ENCODE measurements around the gene GGPS1. TPM values are rescaled to one million over a fixed set of nuclear protein-coding genes. Genes with fewer than 3 reads are reported as not detected.
A peak's percentile ranks its signal among the peaks of the same experiment; 100 is the strongest.

Gene GGPS1
- total RNA-seq, 4 donors from 2014 or later = 6.0 to 17.0 (median 14.1) TPM

DNA sequence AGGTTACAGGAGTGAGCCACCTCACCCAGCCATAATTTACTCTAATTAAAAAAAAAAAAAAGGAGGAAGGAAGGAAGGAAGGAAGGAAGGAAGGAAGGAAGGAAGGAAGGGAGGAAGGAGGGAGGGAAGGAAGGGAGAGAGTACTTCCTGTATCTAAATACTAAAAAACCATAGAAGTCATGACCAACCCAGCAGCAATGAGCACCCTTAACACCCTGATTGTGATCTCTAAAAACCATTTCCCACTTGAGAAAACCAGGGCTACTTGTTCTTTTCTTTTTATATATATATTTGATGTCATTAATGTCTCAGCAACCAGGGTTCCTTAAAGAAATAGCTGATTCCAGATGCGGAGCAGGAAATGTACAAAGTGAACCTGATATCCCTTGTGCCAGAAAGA is 31.6 kb upstream of the GGPS1 start:
- Histone ChIP-seq H3K4me1 (peaks cover 3 to 56% (median 5%) of the 10 kb centered on the region in 3 donors), H3K4me3 (no peak overlapping the region), H3K27me3 (no peaks in the 10 kb centered on the region), H3K36me3 (no peaks in the 10 kb centered on the region), H3K27ac (no peak overlapping the region), H3K9me3 (no peaks in the 10 kb centered on the region)
- WGBS, 2 donors = 95 to 100% methylated on average over 1 of the region's 1 CpG
- intact Hi-C loops (cut with DNase I) = no loop called here
- TF ChIP-seq POLR2A (IDR thresholded peaks at IDR 0.05) (no peak), CTCF (IDR thresholded peaks at IDR 0.05) (no peak)
- no peak for DNase-seq

DNA sequence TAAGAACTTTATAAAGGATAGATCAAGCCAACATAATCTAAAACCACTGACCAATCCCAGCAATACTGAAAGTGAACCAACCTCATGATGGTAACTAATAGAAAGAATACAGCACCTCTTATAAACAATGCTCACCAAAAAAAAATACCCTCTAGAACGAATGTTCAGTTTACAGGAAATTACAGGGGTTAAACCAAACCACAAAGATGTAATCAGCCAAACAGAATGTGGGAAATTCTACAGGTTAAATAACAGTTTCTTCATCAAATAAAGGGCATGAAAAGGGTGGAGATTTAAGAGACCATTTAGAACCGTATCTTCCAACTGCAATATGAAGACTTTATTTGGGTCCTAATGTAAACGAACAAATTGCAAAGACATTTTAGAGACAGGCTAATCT is 30.8 kb upstream of the GGPS1 start:
- Histone ChIP-seq H3K27me3 (no peaks in the 10 kb centered on the region), H3K27ac (peak overlapping the region in 1 of 4 donors; percentile 11), H3K4me3 (no peak overlapping the region), H3K4me1 (peaks cover 3 to 52% (median 5%) of the 10 kb centered on the region in 3 donors), H3K36me3 (no peaks in the 10 kb centered on the region), H3K9me3 (no peaks in the 10 kb centered on the region)
- DNase-seq = no peak
- TF ChIP-seq POLR2A (IDR thresholded peaks at IDR 0.05) = no peak
- no peak for TF ChIP-seq CTCF (IDR thresholded peaks at IDR 0.05)
- 41 to 49% methylated on average over 3 of the region's 3 CpGs for WGBS, 2 donors
- intact Hi-C loops (cut with DNase I) = no loop called here

- no peaks in the 10 kb centered on the region for H3K36me3 ChIP-seq
- no peak for TF ChIP-seq POLR2A (IDR thresholded peaks at IDR 0.05)
- TF ChIP-seq CTCF (IDR thresholded peaks at IDR 0.05) = no peak
- 32 to 38% methylated on average over 2 of the region's 2 CpGs for WGBS, 2 donors
- peaks cover 3 to 51% (median 5%) of the 10 kb centered on the region in 3 donors for H3K4me1 ChIP-seq
- intact Hi-C loops (cut with DNase I) = no loop called here
- no peak overlapping the region for H3K27ac ChIP-seq
- no peaks in the 10 kb centered on the region for H3K9me3 ChIP-seq
- H3K4me3 ChIP-seq = no peak overlapping the region
- no peak for DNase-seq
- no peaks in the 10 kb centered on the region for H3K27me3 ChIP-seq
Observed at GRCh38 chr1:235298758-235299157, 29.6 kb upstream of the GGPS1 start.

- Histone ChIP-seq H3K27ac (no peak overlapping the region), H3K4me3 (no peak overlapping the region), H3K9me3 (no peaks in the 10 kb centered on the region), H3K36me3 (no peaks in the 10 kb centered on the region), H3K27me3 (no peaks in the 10 kb centered on the region), H3K4me1 (peaks cover 3 to 50% (median 5%) of the 10 kb centered on the region in 3 donors)
- intact Hi-C loops (cut with DNase I) = no loop called here
- WGBS, 2 donors = 50 to 61% methylated on average over 10 of the region's 10 CpGs
- no peak for TF ChIP-seq POLR2A (IDR thresholded peaks at IDR 0.05)
- no peak for TF ChIP-seq CTCF (IDR thresholded peaks at IDR 0.05)
- no peak for DNase-seq
Observed at GRCh38 chr1:235299169-235299858, 29.1 kb upstream of the GGPS1 start.

DNA sequence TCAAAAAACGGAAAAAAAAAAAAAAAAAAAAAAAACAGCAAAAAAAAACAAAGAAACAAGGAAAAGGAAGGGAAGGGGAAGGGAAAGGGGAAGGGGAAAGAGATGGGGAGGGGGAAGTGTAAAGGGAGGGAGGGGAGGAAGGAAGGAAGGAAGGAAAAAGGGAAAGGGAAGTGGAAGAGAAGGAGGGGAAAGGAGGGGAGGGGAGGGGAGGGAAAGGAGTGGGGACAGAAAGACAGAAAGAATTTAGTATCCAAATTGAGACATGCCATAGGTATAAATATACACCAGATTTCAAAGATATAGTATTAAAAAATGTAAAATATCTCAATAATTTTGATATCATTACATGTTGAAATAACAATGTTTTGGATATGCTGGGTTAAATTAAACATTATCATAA is 26.2 kb upstream of the GGPS1 start:
- Histone ChIP-seq H3K27ac (no peak overlapping the region), H3K9me3 (no peaks in the 10 kb centered on the region), H3K4me1 (peaks cover 5 to 64% (median 11%) of the 10 kb centered on the region in 3 donors), H3K36me3 (no peaks in the 10 kb centered on the region), H3K27me3 (no peaks in the 10 kb centered on the region), H3K4me3 (no peak overlapping the region)
- 88% methylated on average over 1 of the region's 1 CpG; no CpG with 5 or more reads in 1 of the 2 donors for WGBS, 2 donors
- no peak for DNase-seq
- TF ChIP-seq POLR2A (IDR thresholded peaks at IDR 0.05) (no peak), CTCF (IDR thresholded peaks at IDR 0.05) (no peak)
- intact Hi-C loops (cut with DNase I) = no loop called here
